Measurements from ENCODE around the gene ME2. TPM values are rescaled to one million over a fixed set of nuclear protein-coding genes. Genes with fewer than 3 reads are reported as not detected.

ME2 gene
- 47.1 and 64.6 TPM in 2 replicates for total RNA-seq

DNA sequence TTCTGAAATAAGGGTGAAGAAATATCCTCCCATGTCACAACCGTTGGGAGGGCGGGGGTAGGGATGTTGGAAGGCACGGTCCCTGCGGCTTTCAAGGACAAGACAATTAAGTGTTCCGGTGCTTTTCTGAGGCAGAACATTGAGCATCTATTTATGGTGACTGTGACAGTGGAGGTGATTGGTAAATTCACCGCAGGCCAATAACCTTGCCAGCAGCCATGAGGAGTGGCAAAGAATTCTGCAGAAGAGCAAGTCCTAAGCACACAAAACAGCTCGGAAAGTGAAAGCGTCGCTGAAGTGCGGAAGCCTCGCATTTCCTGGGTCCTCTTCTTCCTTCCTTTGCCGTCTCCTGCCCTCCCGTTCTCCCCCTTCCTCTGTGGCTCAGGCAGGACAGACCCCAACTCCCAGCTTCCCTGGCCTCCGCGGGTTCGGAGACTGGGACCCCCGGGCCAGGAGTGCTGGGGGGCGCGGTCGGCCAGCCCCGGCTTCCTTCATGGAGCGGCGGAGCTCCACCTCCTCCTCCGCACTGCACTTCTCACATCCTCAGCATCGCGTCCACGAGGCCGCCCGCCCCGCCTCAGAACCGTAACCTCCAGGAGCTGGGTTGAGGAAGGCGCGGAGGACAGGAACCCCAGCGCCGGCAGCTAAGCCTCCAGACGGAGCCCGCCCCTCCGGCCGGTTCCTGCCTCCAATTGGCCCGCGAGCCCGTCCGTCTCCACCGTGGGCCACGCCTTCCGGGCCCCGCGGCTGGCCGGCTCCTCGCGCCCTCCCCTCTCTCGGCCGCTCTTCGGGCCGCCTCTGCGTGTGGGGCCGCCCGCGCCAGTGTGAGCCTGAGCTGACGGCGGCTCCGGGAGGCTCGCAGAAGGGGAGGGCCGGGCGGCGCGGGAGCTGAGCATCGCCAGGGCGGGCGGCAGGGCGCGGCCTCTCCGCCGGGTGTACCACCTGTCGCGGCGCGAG, at the start of gene ME2:
Gene ME2, plus strand, starts transcription at position 774 of the 957 bp plus-strand sequence. CDS start 16,703 bp downstream, outside the sequence.

DNA sequence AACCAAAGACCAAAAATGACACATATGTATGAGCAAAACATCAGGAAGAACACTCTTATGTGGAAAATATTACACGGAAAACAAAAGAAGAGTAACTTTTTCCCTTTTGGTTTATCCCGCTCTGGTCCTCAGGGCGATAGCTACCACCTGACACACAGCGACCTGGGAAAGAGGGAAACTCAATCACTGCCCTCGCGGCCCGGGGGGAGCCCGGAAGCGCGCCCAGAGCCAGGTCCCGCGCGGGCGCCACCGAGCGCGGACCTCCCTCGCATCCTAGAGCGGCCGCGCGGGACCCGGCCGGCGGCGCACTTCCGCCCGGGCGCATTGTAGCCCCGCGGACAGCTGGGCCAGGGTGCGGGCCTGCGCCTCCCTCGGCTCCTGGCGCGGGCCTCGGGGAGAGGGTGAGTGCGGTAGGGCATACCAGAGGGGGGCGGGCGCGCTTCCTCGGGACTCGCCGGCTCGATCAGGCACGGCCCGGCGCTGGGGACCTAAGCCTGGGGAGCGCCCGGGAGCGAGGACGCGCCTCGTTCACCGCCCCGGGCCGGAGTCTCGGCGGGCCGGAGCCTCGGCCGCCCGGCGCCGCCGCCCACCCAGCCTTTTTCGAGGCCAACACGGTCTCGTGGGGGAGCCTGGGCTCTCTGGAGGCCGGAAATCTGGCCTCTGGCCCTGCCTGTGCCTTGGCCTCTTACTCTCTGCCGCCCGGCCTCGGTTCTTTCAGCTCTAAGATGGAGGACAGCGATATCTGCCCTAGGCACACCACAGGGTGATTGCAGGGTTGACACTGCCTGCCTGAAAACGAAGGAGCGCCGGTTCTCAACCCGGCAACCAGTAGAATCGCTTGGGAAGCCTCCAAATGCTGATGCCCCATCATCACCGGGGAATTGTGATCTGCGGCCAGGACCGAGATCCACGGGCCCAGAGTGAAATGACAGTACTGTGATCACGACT, 89.1 kb downstream of the ME2 start, which contains the start of gene ELAC1:
Gene ELAC1, plus strand, starts transcription at position 327 of the 948 bp plus-strand sequence. CDS start 6,365 bp downstream, outside the sequence.

Other genes with a start within 250 kb of the ME2 start
- gene MRO, start 59.1 kb upstream of the ME2 start, total RNA-seq, result under 0.01 TPM in 2 replicates
- gene ELAC1, start 88.9 kb downstream of the ME2 start, total RNA-seq, result 2.5 and 7.9 TPM in 2 replicates
- gene SMAD4, start 151.1 kb downstream of the ME2 start, total RNA-seq, result 76.4 and 129 TPM in 2 replicates